Liver (tissue), 3 donors: Measurements from ENCODE around the gene CCDC7.

ENCODE experiments used
- ATF3 ChIP-seq: IDR thresholded peaks from 2 replicates; pipeline ENCODE4 v1.6.1; 2016; ENCODE audit warnings: antibody characterized with exemption
- CTCF ChIP-seq: fragments of 150-350 bp; IDR thresholded peaks from 2 replicates; pipeline ENCODE4 v1.5.1; 2017; ENCODE audit warnings: improper control_type of control experiment, low read depth, low read length; ENCODE audit not compliant: missing input control
- EGR1 ChIP-seq, 2 donors: IDR thresholded peaks; 2 replicates each; pipeline ENCODE4 v1.6.1; 2016 to 2018; ENCODE audit warnings: antibody characterized with exemption in 2 of 2, low read depth in 2 of 2
- FOXA1 ChIP-seq: IDR thresholded peaks from 2 replicates; pipeline ENCODE4 v1.6.1; 2016; ENCODE audit warnings: antibody characterized with exemption
- GABPA ChIP-seq, 2 donors: IDR thresholded peaks in 1 of 2; conservative IDR thresholded peaks in 1 of 2; 2 replicates each; pipeline ENCODE4 v1.6.1; 2016; ENCODE audit warnings: antibody characterized with exemption in 2 of 2, mild to moderate bottlenecking in 1 of 2, moderate library complexity in 1 of 2
- HNF4A ChIP-seq, 2 donors: conservative IDR thresholded peaks; 2 replicates each; pipeline ENCODE4 v1.6.1; 2016; ENCODE audit warnings: antibody characterized with exemption in 2 of 2, mild to moderate bottlenecking in 2 of 2
- JUND ChIP-seq, 2 donors: IDR thresholded peaks; 2 replicates each; pipeline ENCODE4 v1.6.1; 2016; ENCODE audit warnings: antibody characterized with exemption in 2 of 2
- MAX ChIP-seq: IDR thresholded peaks from 2 replicates; pipeline ENCODE4 v1.6.1; 2016; ENCODE audit warnings: antibody characterized with exemption
- RAD21 ChIP-seq, 2 donors: IDR thresholded peaks; 2 replicates each; pipeline ENCODE4 v1.6.1; 2016; ENCODE audit warnings: antibody characterized with exemption in 2 of 2, mild to moderate bottlenecking in 2 of 2
- REST ChIP-seq: IDR thresholded peaks from 2 replicates; pipeline ENCODE4 v1.6.1; 2016; ENCODE audit warnings: antibody characterized with exemption, mild to moderate bottlenecking
- TAF1 ChIP-seq: conservative IDR thresholded peaks from 2 replicates; pipeline ENCODE4 v1.6.1; 2016; ENCODE audit warnings: antibody characterized with exemption, mild to moderate bottlenecking
- ZBTB33 ChIP-seq: IDR thresholded peaks from 2 replicates; pipeline ENCODE4 v1.6.1; 2016; ENCODE audit warnings: antibody characterized with exemption
- donor health status: healthy.
- donor health status: healthy.

- TF ChIP-seq MAX: no peak
- TF ChIP-seq CTCF: no peak
- no peak for TF ChIP-seq RAD21 (IDR thresholded peaks at IDR 0.05)
- TF ChIP-seq GABPA (IDR thresholded peaks at IDR 0.05 in 1 of 2, conservative IDR thresholded peaks at IDR 0.05 in 1 of 2): no peak
- no peak for TF ChIP-seq JUND (IDR thresholded peaks at IDR 0.05)
- no peak for TF ChIP-seq ZBTB33
- TF ChIP-seq EGR1 (IDR thresholded peaks at IDR 0.05; ENCODE audit: low read depth in 2 of 2): no peak
- no peak for TF ChIP-seq TAF1
- no peak for TF ChIP-seq REST
- TF ChIP-seq ATF3: no peak
- no peak for TF ChIP-seq HNF4A (conservative IDR thresholded peaks at IDR 0.05)
- no peak for TF ChIP-seq FOXA1
Observed at GRCh38 chr10:32471232-32471631, 25.3 kb downstream of the CCDC7 start.
